ENCODE measurements around the gene SPATA19. TPM values are rescaled to one million over a fixed set of nuclear protein-coding genes. Genes with fewer than 3 reads are reported as not detected.

The SPATA19 gene
- total and polyA plus RNA-seq, 4 donors, result not detected

DNA sequence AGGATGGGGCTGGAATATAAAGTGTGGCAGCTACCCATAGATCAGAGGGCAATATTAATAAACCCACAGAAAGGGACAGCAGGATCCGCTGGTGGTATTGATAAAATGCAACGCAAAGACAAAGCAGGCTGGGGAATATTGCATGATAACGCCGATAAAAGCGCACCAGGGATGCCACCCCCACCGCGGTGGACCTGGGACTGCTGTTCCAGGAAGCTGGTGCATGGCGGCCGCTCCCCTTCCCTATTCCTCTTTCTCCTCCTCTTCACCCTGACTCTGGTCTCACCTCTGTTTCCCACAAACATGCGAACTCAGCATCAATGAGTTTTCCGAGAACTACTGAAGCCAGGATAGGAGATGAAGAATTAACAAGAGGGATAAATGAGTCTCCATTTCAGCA lies 20.2 kb downstream of the SPATA19 start (continued):
- no peak for TF ChIP-seq HNF4A (conservative IDR thresholded peaks at IDR 0.05)
- TF ChIP-seq, protein P1, sequence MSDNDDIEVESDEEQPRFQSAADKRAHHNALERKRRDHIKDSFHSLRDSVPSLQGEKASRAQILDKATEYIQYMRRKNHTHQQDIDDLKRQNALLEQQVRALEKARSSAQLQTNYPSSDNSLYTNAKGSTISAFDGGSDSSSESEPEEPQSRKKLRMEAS (IDR thresholded peaks at IDR 0.05), result no peak

DNA sequence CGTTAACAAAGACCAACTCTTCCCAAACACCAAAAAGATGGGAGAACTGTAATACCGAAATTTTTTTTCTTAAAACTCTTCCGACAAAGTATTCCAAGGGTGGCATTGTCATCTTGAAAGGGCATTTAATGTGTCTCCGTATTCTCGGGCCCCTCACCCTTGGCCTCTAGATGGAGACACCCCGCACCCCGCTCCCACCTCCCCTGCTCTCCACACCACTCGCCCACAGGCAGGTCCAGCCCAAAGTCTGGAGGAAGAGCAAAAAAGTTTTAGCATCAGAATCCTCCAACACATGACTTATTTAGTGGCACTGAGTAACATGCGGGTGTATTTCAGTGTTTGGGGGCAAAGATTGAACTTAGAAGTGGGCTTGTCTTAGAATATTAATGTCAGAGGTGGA lies 20.7 kb downstream of the SPATA19 start:
- 70% methylated on average over 9 of the region's 9 CpGs for WGBS
- H3K4me1 ChIP-seq (ENCODE audit: control insufficient read depth in 4 of 4, insufficient read depth in 4 of 4, low read length in 3 of 4), result no peaks in the 10 kb centered on the region
- H3K9ac ChIP-seq (ENCODE audit: low read depth in 1 of 2, low read length in 2 of 2), result no peak overlapping the region
- no peak overlapping the region for H3K4me3 ChIP-seq (ENCODE audit: low read depth in 1 of 3, low read length in 3 of 3)
- H3K36me3 ChIP-seq (ENCODE audit: control insufficient read depth in 4 of 4, insufficient read depth in 3 of 4, low read depth in 1 of 4, low read length in 3 of 4), result no peaks in the 10 kb centered on the region
- no peak for TF ChIP-seq EGR1 (IDR thresholded peaks at IDR 0.05; ENCODE audit: low read depth in 2 of 2)
- no peak for TF ChIP-seq NR2F2 (IDR thresholded peaks at IDR 0.05)
- no peak for TF ChIP-seq RAD21 (IDR thresholded peaks at IDR 0.05)
- TF ChIP-seq RXRA (IDR thresholded peaks at IDR 0.05), result no peak
- TF ChIP-seq TAF1 (conservative IDR thresholded peaks at IDR 0.05), result no peak
- no peak for TF ChIP-seq SP1 (IDR thresholded peaks at IDR 0.05)
- TF ChIP-seq, protein P2, sequence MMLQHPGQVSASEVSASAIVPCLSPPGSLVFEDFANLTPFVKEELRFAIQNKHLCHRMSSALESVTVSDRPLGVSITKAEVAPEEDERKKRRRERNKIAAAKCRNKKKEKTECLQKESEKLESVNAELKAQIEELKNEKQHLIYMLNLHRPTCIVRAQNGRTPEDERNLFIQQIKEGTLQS (IDR thresholded peaks at IDR 0.05), result no peak
- no peak for TF ChIP-seq HNF4G (IDR thresholded peaks at IDR 0.05)
- TF ChIP-seq, protein P1 (IDR thresholded peaks at IDR 0.05), result no peak
- no peak for TF ChIP-seq GABPA (IDR thresholded peaks at IDR 0.05 in 1 of 2, conservative IDR thresholded peaks at IDR 0.05 in 1 of 2)
- TF ChIP-seq FOXA2 (IDR thresholded peaks at IDR 0.05), result no peak
- TF ChIP-seq, protein P3, sequence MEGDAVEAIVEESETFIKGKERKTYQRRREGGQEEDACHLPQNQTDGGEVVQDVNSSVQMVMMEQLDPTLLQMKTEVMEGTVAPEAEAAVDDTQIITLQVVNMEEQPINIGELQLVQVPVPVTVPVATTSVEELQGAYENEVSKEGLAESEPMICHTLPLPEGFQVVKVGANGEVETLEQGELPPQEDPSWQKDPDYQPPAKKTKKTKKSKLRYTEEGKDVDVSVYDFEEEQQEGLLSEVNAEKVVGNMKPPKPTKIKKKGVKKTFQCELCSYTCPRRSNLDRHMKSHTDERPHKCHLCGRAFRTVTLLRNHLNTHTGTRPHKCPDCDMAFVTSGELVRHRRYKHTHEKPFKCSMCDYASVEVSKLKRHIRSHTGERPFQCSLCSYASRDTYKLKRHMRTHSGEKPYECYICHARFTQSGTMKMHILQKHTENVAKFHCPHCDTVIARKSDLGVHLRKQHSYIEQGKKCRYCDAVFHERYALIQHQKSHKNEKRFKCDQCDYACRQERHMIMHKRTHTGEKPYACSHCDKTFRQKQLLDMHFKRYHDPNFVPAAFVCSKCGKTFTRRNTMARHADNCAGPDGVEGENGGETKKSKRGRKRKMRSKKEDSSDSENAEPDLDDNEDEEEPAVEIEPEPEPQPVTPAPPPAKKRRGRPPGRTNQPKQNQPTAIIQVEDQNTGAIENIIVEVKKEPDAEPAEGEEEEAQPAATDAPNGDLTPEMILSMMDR (IDR thresholded peaks at IDR 0.05; ENCODE audit: low read depth, low read length, missing input control), result no peak
- TF ChIP-seq, protein P4, sequence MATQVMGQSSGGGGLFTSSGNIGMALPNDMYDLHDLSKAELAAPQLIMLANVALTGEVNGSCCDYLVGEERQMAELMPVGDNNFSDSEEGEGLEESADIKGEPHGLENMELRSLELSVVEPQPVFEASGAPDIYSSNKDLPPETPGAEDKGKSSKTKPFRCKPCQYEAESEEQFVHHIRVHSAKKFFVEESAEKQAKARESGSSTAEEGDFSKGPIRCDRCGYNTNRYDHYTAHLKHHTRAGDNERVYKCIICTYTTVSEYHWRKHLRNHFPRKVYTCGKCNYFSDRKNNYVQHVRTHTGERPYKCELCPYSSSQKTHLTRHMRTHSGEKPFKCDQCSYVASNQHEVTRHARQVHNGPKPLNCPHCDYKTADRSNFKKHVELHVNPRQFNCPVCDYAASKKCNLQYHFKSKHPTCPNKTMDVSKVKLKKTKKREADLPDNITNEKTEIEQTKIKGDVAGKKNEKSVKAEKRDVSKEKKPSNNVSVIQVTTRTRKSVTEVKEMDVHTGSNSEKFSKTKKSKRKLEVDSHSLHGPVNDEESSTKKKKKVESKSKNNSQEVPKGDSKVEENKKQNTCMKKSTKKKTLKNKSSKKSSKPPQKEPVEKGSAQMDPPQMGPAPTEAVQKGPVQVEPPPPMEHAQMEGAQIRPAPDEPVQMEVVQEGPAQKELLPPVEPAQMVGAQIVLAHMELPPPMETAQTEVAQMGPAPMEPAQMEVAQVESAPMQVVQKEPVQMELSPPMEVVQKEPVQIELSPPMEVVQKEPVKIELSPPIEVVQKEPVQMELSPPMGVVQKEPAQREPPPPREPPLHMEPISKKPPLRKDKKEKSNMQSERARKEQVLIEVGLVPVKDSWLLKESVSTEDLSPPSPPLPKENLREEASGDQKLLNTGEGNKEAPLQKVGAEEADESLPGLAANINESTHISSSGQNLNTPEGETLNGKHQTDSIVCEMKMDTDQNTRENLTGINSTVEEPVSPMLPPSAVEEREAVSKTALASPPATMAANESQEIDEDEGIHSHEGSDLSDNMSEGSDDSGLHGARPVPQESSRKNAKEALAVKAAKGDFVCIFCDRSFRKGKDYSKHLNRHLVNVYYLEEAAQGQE (IDR thresholded peaks at IDR 0.05), result no peak
- H3K27me3 ChIP-seq (ENCODE audit: control insufficient read depth in 4 of 4, insufficient read depth in 4 of 4, low read length in 3 of 4), result no peaks in the 10 kb centered on the region
- H3K9me3 ChIP-seq (ENCODE audit: control insufficient read depth in 4 of 4, low read length in 3 of 4), result no peaks in the 10 kb centered on the region
- H3K27ac ChIP-seq (ENCODE audit: low read depth in 1 of 2, low read length in 2 of 2), result no peak overlapping the region
- no peak for DNase-seq (ENCODE audit: low spot score)

DNA sequence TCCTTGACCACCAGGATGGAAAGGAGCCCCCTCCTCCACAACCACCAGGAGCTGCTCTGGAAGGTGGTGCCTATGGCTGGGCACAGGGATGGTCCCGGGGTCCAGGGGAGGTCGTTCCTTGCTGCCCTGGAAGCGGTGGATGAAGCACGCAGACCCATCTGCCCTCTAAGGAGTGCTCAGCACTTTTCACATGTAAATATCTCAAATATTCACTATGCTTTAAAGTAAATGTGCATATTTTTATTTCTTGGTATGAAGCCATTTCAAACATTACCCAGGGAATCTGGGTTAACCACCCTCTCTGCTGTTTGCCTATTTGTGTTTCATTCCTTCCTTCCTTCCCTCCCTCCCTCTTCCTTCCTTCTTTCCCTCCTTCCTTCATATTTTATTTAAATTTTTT lies 21.7 kb downstream of the SPATA19 start:
- Histone ChIP-seq H3K4me1 (ENCODE audit: control insufficient read depth in 4 of 4, insufficient read depth in 4 of 4, low read length in 3 of 4) (no peaks in the 10 kb centered on the region), H3K9me3 (ENCODE audit: control insufficient read depth in 4 of 4, low read length in 3 of 4) (no peaks in the 10 kb centered on the region), H3K27ac (ENCODE audit: low read depth in 1 of 2, low read length in 2 of 2) (no peak overlapping the region), H3K9ac (ENCODE audit: low read depth in 1 of 2, low read length in 2 of 2) (no peak overlapping the region), H3K36me3 (ENCODE audit: control insufficient read depth in 4 of 4, insufficient read depth in 3 of 4, low read depth in 1 of 4, low read length in 3 of 4) (no peaks in the 10 kb centered on the region), H3K27me3 (ENCODE audit: control insufficient read depth in 4 of 4, insufficient read depth in 4 of 4, low read length in 3 of 4) (no peaks in the 10 kb centered on the region), H3K4me3 (ENCODE audit: low read depth in 1 of 3, low read length in 3 of 3) (no peak overlapping the region)
- TF ChIP-seq, protein P1 (IDR thresholded peaks at IDR 0.05), result no peak
- TF ChIP-seq, protein P2 (IDR thresholded peaks at IDR 0.05), result no peak
- TF ChIP-seq YY1 (IDR thresholded peaks at IDR 0.05), result no peak
- TF ChIP-seq RAD21 (IDR thresholded peaks at IDR 0.05), result no peak
- TF ChIP-seq SP1 (IDR thresholded peaks at IDR 0.05), result no peak
- TF ChIP-seq TAF1 (conservative IDR thresholded peaks at IDR 0.05), result no peak
- TF ChIP-seq RXRA (IDR thresholded peaks at IDR 0.05), result no peak
- no peak for TF ChIP-seq FOXA2 (IDR thresholded peaks at IDR 0.05)
- TF ChIP-seq, protein P4 (IDR thresholded peaks at IDR 0.05), result no peak
- TF ChIP-seq JUND (IDR thresholded peaks at IDR 0.05), result no peak
- TF ChIP-seq EGR1 (IDR thresholded peaks at IDR 0.05; ENCODE audit: low read depth in 2 of 2), result no peak
- no peak for TF ChIP-seq GABPA (IDR thresholded peaks at IDR 0.05 in 1 of 2, conservative IDR thresholded peaks at IDR 0.05 in 1 of 2)
- no peak for DNase-seq (ENCODE audit: low spot score)
- WGBS, result 81% methylated on average over 4 of the region's 4 CpGs

Measured in liver (tissue), 9 donors.